ENCODE data around the gene SIT1.

DNA sequence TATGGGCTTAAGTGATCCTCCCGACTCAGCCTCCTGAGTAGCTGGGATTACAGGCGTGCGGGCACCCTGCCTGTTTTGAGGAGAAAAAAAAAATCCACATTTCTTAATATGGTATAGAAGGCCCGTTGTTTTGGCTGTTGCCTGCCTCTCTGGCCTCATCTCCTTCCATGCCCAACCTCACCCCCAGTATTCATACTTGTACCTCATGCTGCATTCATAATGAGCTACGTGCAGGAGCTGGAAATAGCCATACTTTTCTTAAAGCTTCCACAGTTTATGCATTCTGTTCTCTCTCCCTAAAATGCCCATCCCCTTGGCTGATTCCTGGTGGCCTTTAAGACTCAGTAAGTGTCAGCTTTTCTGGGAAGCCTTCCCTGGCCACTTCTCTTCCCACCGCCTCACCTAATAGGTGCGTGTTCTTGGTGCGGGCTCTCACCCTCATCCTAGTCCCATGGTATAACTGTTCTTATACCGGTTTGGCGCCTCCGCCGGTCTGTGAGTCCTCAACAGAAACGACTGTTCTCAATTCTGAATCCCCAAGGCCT, 41.1 kb upstream of the SIT1 start:
- TF ChIP-seq, protein P1, sequence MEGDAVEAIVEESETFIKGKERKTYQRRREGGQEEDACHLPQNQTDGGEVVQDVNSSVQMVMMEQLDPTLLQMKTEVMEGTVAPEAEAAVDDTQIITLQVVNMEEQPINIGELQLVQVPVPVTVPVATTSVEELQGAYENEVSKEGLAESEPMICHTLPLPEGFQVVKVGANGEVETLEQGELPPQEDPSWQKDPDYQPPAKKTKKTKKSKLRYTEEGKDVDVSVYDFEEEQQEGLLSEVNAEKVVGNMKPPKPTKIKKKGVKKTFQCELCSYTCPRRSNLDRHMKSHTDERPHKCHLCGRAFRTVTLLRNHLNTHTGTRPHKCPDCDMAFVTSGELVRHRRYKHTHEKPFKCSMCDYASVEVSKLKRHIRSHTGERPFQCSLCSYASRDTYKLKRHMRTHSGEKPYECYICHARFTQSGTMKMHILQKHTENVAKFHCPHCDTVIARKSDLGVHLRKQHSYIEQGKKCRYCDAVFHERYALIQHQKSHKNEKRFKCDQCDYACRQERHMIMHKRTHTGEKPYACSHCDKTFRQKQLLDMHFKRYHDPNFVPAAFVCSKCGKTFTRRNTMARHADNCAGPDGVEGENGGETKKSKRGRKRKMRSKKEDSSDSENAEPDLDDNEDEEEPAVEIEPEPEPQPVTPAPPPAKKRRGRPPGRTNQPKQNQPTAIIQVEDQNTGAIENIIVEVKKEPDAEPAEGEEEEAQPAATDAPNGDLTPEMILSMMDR (IDR thresholded peaks at IDR 0.05): no peak
- no peak for TF ChIP-seq POLR2A (IDR thresholded peaks at IDR 0.05)

Data from lower leg skin (tissue), 3 donors.